Endometrial microvascular endothelial cells (primary cell): ENCODE data around the gene NCKAP1. TPM values are rescaled to one million over a fixed set of nuclear protein-coding genes. Genes with fewer than 3 reads are reported as not detected.

ENCODE experiments used
- in situ Hi-C: cut with HindIII; loops from 2 replicates; pipeline ENCODE4 v1.10.0; 2017; ENCODE audit warnings: low sequenced_read_pairs, low pct_unique_long_range_greater_than_20kb; ENCODE audit errors: inconsistent ontology term
- total RNA-seq: library from RNA; depleted of rRNA; stranded (reverse); fragments of >200 nt; gene quantifications from one replicate; pipeline ENCODE4 v1.2.3, GENCODE V29; 2015; ENCODE audit errors: inconsistent ontology term

NCKAP1 gene
- total RNA-seq, 1 donor from 2014 or later, result 163 TPM

DNA sequence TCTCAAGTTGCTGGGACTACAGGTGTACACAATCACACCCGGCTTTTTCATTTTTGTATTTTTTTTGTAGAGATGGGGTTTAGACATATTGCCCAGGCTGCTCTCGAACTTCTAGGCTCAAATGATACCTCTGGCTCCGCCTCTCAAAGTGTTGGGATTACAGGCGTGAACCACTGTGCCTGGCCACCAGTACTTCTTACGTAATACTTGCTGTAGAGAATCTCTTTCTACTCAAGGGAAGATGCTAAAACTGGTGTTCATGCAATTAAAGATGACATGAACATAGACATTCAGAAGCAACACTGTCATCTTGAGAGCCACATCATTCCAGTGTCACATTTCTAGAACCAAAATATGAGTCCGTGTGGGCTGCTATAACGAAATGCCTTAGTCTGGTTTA lies 118.2 kb downstream of the NCKAP1 start:
- in situ Hi-C loops, result no loop called here

DNA sequence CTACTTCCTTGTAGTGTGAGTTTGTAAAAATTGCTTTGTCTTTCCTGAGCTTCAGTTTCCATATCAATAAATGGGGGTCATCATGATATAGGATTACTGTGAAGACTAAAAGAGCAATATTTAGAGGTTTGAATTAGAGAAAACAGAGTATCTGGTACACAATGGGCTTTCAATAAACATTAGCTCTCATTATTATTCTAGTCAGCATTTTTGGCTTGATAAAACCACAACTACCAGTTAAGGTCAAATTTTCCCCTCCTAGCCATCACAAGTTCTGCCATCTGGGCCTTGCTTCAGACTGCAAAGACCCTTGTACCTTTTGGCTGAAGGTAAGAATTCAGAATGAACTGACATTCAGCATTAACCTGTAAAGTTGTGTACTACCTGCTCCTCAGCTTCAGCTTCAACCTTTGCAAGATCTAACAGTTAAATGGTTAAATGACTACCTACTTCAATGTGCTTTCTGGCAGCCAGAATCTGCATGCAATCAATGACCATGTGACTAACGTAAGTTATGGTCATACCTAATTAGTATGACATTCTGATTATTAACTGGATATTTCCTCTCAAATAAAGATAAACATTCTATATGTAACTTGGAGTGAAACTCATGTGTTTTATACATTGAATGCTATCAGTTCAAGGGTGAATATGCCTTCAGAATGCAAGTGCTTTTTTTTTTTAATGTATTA lies 119.2 kb downstream of the NCKAP1 start:
- in situ Hi-C loops, result no loop called here

DNA sequence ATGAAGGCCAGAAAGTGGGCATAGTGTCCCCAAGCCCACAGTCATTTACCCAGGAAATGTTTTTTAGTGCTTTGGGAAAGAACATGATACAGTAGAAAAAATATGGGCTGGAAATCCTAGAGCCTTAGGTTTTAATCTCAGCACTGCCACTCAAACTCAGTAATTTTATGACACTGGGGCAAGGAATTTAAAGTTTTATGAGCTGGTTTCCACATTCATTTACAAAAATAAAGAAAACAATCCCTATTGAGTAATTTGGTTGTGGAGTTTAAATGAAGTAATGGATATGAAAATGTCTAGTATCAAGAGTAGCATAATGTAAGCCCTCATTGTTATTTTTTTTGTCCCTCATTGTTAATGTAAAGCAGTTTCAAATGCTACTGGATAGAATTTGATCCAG lies 120.3 kb downstream of the NCKAP1 start:
- in situ Hi-C loops, result no loop called here

DNA sequence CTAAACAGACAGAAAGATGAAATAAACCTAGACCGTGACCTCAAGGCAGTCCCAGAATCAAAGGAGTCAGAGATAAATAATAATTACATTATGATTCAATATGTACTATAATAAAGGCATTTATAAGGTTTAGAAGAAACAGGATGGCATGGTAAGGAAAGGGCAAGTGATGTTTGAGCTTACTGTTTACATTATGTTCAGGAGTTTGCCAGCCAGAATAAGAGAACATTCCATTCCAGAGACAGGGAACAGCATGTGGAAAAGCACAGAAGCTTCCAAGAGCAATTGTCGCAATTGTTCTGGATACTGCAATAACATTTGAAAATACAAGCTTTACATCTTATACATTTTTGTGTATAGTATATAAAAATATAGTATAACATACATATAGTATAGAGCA lies 121.8 kb downstream of the NCKAP1 start:
- in situ Hi-C loops, result no loop called here

DNA sequence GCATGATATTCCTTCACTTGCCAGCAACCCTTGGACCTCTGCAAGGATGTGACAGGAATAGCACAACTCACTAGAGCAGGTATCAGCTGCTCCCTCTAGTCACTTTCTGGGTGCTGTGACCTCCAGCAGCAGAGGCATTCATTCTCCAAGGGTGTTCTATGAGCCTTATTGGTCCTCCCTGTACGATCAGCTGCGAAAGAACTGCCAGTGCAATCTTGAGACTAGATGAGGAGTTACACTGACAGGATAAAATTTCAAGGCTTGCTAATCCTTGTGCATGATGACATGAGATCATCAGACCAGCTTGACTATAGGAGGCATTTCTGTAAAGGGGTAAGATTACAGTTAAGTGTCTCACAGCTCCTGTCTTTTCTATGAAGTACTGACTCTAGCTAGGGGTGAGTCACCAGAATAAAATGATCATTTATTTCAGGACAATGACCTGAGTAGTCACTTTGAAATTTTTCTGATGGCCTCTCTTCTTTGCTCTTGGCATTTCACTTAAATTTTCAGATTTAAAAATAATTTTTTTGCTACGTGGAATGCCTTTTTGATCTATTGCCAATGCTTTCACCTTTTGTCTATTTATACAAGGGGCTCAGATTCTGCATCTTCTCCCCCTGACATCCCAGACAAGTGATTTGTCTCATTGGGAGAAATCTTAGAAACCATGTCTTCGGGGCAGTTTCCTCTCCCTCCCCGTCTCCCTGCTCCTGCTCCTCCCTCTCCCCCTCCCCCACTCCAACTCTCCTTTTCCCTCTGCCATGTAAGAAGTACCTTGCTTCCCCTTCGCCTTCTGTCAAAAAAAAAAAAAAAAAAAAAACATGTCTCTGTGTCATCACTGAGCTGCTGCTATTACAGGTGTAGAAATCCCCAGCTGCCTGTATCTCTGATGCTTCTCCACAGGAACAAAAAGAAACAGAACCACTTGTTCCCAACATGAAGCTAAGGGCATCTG lies 122.6 kb downstream of the NCKAP1 start:
- in situ Hi-C loops, result no loop called here

DNA sequence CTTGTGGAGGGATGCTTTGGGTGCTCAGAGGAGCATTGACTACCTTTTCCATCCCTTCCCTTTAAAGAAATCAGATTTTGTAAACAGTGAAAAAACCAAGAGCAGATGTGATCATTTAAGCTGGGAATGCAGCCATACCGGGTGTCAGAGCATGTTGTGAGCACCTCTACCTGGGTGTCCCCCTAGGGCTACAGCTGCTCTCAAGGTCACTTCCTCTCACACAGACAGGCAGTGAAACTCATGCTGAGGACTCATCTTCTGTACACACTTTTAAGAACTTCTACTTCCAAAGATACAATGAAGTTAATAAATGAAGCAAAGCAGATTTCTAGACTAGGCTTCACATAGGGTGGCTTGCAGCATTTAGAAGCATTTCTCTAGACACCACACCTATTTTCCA lies 123.4 kb downstream of the NCKAP1 start:
- in situ Hi-C loops, result no loop called here

DNA sequence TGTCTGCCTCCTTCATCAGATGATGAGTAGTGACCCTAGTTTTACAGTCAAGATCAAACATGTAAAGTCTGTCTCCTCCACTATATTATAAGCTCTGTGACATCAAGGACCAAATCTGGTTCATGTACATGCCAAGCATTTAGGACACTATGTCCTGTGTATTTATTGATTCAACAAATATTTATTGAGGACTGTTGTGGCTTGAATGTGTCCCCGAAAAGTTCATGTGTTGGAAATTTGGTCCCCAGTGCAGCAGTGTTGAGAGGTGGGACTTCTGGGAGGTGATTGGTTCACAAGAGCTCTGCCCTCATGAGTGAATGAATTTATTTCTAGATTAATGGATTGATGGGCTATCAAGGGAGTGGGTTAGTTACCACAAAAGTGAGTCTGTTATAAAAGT lies 125.2 kb downstream of the NCKAP1 start:
- in situ Hi-C loops, result no loop called here

DNA sequence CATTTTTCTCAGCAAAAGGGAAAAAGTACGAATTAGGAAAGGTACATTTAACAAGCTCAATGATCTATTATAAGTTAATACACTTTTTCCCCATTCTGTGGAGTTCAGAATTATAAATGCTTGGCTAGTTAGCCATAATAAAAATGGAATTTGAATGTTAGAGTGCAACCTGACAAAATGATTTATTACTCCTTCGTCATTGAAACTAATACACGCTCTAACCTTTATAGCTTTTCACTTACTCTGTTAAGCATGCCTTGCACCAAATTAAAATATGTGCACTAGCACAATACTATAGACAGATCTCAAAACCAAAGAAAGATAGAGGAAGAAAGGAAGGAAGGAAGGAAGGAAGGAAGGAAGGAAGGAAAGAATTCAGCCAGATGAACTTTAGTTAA lies 125.7 kb downstream of the NCKAP1 start:
- in situ Hi-C loops, result no loop called here

DNA sequence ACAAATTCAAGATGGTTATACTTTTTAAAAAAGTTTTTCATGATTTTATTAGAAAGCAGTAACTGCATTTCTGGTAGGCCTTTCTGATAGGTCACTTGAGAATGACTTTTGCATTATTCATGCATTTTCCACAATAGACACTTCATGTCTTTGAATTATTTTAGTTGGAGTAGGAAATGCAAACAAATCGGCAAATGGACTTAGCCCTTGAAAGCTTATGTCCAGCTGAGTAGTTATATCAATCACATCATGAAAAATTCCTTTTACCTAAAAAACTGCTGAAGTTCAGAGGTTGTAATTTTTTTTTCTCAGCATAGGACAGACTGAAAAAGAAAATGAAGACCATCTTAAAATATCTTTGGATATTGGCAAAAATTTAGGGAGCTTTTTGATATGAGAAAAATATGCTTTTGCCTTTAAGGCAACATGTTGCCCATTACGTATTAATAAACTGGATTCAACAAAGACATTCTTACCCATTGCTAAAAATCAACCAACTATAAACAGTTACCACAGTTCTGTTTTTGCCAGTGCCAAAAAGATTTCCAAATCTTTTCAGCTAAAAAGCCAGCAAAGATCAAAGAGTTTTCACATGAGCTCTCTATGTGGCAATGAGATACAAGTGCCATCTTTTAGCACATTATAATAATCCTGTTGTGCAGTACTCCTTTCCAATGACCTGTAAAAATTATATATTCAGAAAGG lies 126.3 kb downstream of the NCKAP1 start:
- in situ Hi-C loops, result no loop called here

DNA sequence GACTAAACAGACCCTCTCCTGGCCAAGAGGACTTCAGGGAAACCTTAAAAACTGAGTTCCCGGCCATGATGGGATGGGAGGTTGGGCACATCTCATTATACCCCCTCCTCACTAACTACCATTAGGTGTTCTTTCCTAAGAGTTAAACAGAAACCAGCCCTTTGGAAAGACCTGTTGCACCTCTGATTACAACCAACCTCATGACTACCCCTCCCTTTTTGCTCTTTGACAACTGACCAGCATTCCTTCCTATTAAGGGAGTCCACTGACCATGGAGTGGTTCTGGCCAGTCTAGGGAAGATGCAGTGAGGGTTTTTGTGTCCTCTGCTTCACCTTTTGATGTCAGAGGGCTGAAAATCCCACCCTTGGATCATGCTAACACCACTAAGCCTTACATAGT lies 127.3 kb downstream of the NCKAP1 start:
- in situ Hi-C loops, result no loop called here

DNA sequence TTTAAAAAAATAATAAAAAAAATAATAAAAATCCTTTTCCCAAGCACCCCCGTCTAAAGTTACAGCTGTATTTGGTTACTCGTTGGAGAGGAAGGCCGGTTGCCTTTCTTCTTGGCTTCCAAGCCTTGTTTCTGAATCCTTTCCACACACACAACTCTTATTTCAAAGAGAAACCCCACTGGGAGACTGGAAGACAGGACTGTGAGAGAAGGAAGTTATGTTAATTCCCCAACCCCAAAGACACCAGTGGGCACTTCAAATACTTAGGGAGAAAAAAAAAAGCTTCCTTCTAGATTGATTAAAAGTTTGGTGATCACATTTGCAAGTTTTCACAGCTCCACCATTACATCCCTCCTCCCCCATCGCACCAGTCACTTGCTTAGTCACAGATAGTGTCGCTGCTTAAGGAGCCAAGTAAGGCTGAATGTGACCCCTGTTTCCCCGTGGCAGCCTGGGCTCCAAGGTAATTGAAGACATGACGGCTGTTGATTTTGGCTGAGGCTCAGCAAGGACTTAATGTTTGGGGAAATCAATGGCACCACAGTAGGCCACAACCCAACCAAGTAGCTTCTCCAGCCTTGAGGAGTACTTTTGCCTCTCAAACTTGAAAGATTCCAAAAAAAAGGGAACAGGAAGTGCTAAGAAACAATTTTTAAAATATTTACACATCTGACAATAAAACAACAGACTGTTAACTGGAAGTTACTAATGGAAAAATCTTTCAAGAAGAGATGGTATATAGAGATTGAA lies 131.0 kb downstream of the NCKAP1 start:
- in situ Hi-C loops, result no loop called here

DNA sequence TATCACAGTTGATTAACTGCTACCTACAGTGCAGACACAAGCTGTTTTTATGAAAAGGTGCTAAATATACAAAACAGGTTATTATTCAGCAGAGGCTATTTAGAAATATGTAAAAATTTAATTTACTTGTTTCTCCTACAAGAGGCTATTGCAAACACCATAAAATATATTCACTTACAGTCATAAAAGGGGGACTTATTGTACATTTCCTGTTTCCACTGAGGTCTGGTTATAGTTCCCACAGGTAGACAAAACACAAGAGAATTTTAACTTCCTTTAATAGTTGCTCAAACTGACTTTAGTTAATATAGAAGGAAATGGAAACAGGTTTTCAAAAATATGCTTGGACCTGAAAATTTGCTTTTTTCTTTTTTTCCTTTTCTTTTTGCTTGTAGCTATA lies 131.8 kb downstream of the NCKAP1 start:
- in situ Hi-C loops, result no loop called here

DNA sequence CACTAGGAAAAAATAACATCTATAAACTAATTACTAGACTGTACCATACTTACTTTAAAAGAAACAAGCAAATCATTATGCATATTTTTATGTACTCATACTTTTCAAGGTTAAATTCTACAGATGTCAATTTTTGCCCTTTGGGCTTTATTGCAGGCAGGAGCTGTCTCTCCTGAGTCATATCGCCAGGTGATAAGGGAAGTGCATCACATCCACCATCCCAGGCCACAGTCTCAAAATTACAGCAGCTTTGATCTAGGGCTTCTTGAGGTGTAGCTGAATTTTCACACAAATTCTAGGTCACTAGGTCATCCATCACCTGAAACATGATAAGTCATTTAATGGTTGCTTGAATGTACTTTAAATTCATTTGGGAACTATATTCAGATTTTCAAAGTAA lies 133.4 kb downstream of the NCKAP1 start:
- in situ Hi-C loops, result no loop called here

DNA sequence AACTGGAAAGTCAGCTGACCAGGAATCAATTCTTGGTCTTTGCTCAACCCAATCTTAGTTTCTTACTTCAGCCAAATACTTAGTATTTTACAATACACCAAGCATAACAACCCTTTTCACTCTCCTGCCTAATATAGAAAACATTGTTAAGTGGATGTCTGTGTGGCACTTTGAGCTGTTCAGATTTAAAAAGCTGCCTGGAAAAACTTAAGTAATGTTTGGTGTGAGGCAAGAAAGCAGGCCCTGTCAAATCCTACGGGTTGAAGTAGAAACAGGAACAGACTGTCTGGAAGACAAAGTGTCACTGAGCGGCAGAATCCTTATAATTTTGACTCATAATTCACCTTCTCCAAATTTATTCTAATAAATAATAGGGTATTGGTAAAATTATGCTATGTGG lies 134.7 kb downstream of the NCKAP1 start:
- in situ Hi-C loops, result no loop called here

DNA sequence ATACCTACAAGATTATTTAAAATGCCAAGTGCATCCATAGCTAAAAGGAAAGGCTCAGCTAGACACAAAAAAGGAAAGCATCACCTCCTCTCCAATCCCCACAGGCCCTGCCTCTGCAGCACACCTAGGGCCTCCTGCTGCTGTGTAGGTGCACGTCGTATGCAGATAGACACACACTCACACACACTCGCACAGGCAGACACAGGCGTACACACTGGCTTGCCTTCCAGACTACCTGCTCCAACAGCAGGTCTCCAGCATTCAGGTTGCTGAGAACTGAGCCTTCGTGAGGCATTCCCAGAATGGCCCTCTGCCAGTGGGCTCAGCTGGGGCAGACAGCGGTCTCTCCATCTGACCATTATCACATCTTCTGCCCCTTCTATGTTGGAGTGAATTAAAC lies 136.5 kb downstream of the NCKAP1 start:
- in situ Hi-C loops, result no loop called here

DNA sequence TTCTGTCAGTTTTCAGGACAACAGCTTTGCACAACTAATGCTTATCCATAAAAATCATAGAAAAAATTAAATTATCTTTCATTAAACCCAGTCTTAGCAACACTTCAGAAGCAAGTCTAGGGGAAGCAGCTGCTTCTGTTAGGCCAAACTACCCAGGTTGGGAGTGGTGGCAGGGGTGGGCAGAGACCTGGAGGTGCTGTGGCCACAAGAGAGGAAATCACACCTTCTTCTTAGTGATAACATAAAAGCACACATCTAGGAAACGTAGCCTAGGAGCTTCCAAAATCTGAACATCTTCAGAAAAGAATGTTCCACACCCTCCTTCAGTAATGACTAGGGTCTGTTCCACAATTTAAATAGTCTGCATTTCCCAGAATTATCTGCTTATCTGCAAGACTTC lies 139.5 kb downstream of the NCKAP1 start:
- in situ Hi-C loops, result no loop called here

DNA sequence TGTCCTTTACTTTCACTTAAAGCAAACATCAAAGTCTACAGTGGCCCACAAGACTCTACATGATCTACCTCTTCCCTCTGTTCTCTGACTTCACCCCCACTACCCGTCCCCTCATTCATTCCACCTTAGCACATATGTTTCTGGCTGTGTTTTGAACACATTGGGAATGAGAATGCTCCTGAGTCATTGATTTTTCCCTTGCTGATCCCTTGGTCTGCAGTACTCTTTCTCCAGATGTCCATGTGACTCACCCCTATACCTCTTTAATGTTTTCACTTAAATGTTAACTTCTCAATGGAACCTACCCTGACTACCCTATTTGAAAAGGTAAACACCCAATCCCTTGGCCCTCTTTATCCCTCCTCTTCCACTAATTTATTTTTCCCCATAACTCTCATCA lies 141.1 kb downstream of the NCKAP1 start:
- in situ Hi-C loops, result no loop called here

DNA sequence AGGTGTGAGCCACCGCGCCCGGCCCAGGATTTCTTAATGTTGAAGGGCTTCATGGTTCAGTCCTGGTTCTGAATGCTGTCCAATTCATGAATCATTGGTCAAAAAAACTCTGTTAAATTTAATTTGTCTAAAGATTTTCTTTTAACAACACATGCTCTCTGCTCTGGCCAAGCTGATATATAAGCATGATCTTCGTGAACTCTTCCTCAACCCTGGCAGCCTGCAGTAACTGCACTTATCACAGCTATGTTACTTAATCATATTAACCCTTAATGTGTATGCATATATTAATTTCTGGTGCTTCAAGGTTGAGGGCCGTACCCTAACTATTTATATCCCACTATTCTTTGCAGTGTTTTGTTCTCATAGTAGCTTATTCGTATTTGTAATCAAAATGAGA lies 142.5 kb downstream of the NCKAP1 start:
- in situ Hi-C loops, result no loop called here

DNA sequence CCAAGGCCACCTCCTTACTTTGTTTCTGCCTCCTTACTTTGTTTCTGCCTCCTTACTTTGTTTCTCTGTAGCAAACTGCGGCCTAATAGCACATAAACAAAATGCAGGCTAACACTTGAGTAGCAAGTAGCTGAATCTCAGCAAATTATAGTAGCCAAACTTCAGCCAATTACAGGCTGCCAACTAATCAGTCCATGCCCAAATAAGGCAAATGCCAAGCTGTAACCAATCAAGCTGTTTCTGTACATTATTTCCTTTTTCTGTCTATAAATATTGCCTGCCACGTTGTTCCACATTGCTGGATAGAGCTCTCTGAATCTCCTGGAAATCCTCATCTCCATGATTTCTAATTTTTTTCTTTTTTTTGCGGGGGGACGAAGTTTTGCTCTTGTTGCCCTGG lies 143.1 kb downstream of the NCKAP1 start:
- in situ Hi-C loops, result no loop called here
